22Rv1 (cell line): ENCODE measurements around the gene EXOC3.

Source experiments
- H3K27ac ChIP-seq: fragments of 450-650 bp; 2 replicates; pipeline ENCODE4 v1.5.1; 2017
- CTCF ChIP-seq: fragments of 450-650 bp; IDR thresholded peaks from 2 replicates; pipeline ENCODE4 v1.5.1; 2017; ENCODE audit warnings: mild to moderate bottlenecking
- ZFX ChIP-seq: fragments of 450-650 bp; IDR thresholded peaks from 2 replicates; pipeline ENCODE4 v1.6.1; 2017; ENCODE audit warnings: antibody characterized with exemption, borderline replicate concordance

EXOC3 gene

GRCh38 chr5:474840-475661 lies 32.1 kb downstream of the EXOC3 start:
- no peak for TF ChIP-seq CTCF
- TF ChIP-seq ZFX = no peak
- no peak overlapping the region for H3K27ac ChIP-seq

GRCh38 chr5:475704-476101 lies 32.7 kb downstream of the EXOC3 start:
- H3K27ac ChIP-seq = no peak overlapping the region
- TF ChIP-seq ZFX = no peak
- no peak for TF ChIP-seq CTCF

- no peak overlapping the region for H3K27ac ChIP-seq
- TF ChIP-seq ZFX (no peak), CTCF (no peak)
Observed at GRCh38 chr5:476102-476813, 33.3 kb downstream of the EXOC3 start.

- H3K27ac ChIP-seq = no peak overlapping the region
- TF ChIP-seq CTCF (no peak), ZFX (no peak)
Observed at GRCh38 chr5:476814-477175, 33.8 kb downstream of the EXOC3 start.

GRCh38 chr5:477247-477646 lies 34.3 kb downstream of the EXOC3 start:
- TF ChIP-seq ZFX = no peak
- TF ChIP-seq CTCF = no peak
- H3K27ac ChIP-seq = no peak overlapping the region

GRCh38 chr5:477871-478270 lies 34.9 kb downstream of the EXOC3 start:
- TF ChIP-seq CTCF = no peak
- TF ChIP-seq ZFX = no peak
- no peak overlapping the region for H3K27ac ChIP-seq

- no peak overlapping the region for H3K27ac ChIP-seq
- TF ChIP-seq ZFX = no peak
- TF ChIP-seq CTCF = no peak
Observed at GRCh38 chr5:478369-478981, 35.5 kb downstream of the EXOC3 start.
